Stimulated activated CD8-positive, alpha-beta memory T cell treated with anti-CD3 and anti-CD28 coated beads, Interleukin-7, amount 100 ng/mL, for 24 hours (primary cell): Measurements from ENCODE around the gene HELT.
A peak's percentile ranks its signal among the peaks of the same experiment; 100 is the strongest.

Experiments
- DNase-seq: peaks from one replicate; pipeline ENCODE4 v3.0.0-alpha.2; 2020; ENCODE audit warnings: low read depth

HELT gene

DNA sequence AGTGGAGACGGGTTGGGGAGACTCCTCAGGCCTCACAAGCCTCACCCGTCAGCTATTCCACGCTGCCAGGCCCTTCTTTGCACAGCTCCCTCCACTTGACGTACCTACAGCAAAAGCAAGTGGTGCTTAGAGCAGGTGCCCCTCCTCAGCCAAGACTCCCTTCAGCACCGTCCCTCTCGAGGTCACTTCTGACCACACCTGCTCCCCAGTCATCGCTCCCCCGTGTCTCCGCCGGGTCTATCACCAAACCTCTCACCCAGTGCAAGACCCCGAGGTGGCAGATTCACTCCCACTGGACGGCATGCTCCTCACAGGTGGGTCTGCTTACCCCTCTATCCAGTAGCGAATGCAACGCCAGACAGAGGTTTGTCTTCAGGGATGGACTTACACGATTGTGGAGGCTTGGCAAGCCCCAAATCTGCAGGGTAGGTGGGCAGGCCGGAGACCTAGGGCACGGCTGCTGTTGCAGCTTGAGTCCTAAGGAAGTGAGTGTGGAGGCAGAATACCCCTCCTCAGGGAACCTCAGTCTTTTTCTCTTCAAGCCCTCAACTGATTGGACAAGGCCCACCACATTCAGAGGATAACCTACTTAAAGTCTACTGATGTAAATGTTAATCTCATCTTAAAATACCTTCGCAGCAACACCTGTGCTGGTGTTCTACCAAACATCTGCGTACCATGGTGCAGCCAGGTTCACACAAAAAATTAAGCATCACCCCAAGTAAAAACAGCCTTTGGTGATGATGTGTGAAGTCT lies 14.5 kb upstream of the HELT start:
- no peak for DNase-seq

DNA sequence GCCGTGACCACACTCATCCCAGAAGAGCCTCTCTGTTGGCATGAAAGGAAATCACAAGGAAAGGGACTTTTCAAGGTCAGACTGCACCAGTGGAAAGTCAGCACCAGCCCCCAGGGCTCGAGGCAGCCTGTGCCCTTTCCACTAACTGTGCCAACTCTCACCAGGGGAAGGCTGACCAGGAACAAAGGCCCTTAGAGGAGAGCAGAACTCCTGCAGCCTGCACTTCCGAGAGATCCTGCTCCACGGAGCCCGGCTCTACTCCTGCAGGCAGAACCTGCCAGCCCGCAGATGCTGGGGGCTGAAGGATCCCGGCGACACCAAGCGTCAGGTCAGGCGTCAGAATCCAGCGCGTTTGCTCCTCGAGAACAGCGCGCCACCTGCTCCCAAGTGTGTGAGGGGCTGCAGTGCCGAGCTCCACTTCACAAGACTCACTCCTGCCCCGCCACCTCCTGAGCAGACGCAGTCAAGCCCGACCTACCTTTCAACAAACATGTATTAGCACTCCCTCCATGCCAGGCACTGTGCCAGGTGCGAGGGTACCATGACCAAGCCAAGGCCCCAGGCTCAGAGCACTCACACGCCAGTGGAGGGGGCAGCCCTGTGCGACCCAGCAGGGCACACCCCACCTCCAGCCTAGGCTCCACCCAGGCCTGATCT lies 13.6 kb upstream of the HELT start:
- DNase-seq, result no peak

DNA sequence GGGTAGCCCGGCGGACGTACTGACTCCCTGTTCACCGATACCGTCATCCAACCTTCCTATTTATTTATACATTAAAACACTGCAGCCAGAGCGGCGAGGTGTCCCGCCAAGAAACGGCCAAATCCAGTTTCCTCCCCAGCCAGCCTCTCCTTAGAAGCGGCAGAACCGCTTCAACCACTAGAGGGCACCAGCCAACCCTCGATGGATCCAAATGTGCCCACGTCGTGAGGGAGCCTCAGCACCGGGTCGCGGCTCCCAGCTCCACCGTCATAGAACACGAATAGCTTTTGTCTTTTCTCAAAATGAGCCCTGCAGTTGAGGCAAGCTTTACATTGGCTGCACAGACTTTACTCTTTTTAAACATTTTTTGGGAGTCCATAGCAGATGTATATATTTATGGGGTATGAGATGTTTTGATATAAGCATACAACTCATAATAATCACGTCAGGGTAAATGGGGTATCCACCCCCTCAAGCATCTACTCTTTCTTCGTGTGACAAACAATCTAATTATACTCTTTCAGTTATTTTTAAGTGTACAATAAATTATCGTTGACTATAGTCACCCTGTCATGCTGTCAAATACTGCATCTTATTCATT lies 13.0 kb upstream of the HELT start:
- DNase-seq, result peak; percentile 67

DNA sequence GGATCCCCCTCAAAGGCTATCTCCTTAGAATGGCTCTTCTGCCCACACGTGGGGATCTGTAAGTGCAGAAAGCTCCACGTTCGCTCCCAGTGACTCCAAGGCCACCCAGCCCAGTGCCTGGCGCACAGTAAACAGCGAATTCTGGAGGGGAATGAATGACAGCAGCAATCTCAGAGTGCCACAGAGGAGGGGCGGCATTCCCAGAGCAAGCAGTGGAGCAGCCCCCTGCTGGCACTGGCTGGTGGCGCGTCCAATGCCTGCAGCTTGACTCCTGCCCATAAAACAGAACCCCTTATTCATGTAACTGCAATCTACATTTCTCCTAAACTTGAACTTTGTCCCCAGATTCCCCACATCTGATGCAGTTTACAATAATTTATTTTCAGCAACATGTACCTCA lies 6.9 kb upstream of the HELT start:
- no peak for DNase-seq

DNA sequence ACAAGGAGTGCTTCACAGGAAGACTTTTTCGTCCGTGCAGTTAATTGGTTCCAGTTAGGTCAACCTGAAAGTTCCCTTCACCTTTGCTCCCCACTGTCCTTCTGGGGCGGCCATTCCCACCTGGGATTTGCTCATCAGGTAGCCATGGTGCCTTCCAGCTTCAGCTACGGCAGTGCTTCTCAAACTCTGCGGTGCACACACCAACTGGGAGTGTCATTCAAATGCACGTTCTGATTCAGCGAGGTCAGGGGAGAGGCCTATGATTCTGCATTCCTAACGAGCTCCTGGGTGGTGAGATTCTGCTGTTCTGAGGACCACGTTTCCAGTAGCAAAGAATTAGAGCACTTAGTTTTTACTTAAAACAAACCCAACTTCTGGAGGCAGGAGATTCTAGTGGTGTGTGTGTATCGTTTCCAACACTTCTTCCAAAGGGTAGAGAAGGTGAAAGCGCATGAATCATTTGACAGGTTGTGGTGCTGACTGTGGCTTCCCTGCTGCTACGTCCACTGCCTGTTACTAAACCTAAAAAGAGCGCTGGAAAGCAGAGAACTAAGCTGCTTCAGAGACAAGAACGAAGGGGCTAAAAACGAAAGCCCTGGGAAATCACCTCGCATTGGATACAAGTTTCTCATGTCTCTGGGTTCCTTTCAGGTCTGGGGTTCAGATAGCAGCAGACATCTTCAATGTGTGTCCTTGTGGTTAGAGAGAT lies 4.7 kb upstream of the HELT start:
- DNase-seq, result no peak

DNA sequence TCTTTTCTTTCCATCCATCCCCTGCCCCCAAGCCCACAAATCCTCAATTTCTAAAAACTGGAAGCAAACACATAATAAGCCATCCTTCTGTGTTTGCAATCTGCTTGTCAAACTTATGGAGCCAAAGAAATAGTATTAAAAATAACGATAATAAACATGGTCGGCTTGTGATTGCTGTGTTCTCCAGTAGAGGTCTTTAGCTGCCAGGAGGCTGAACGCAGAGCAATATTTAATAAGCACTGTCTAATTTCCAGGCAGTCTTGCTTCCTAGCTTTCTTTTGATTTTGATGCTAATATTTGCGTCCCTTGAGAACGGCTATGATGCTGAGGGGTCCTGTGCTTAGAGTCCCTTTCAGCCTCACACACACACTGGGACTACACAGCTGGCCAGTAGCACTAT lies 3.2 kb upstream of the HELT start:
- DNase-seq, result no peak

DNA sequence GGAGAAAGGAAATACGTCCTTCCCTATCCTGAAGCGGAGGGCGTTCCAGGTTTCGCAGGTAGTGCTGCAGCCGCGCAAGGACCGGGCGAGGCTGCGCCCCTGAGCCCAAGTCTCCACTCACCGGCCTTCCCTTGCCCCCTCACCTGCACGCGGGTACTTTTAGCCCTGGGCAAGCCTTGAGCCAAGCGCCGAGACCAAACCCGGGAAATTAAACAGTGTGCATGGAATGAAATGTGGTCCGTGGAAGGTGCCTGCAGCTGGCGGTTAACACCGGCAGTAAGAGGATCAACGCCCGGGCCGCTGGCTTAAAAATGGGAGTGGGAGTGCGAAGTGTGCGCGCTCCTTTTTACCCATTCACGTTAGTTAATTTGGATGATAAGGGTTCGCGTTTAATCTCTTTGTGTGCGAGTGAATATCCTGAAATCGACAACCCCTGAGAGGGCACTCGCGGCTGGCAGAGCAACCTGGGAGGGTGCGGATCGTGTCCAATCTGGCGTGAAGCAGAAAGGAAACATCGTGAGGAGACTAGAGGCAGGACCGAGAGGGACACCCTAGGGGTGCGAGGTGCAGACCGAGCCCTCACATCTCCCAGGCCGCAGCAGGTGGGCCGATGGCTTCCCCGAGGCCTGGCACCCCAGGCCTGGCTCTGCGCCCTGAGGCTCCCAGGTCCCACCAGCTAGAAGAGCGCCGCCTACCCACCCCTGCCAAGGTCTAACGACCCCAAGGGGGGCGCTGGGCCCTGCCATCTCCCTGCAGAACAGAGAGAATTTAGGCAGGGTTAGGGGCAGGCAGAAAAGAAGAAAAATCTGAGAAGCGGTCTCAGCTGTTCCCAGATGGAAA lies 2.0 kb upstream of the HELT start:
- DNase-seq, result no peak

DNA sequence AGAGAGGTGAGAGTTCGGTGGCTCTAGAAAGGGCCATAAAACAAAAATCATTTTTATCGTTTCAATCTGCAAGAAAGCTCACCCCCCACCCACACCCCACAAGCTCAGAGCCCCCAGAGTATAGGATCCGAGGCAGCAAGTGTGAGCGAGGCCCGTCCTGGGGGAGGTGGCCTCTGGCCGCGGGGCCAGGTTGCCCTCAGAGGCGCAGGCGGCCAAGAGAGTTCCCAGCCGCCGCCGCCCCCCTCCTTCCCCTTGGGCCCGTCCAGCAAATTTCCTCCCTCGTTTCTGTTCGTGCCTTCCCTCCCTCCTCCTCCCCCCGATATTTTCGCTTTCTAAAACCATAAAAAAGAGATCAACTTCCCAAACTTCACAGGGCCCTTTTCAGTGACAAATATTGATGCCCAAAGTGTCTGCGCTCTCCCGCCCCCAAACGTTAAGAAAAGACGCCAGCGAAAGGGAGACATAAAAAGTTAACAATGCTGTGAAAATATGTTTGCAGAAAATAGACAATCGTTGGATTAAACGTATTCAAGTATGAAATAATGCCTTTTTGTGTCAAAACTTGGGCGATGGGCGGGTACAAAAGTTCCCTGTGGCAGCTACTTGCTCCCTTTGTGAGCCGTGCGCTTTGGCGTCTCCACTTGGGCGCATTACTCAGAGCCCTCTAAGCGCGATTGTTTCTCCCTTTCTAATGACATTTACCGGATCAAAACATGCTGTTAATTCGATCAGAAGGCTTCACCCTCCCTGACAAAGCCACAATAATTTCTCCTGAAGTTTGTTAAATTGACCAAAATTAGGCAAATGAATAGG lies 1.1 kb upstream of the HELT start:
- DNase-seq, result no peak

DNA sequence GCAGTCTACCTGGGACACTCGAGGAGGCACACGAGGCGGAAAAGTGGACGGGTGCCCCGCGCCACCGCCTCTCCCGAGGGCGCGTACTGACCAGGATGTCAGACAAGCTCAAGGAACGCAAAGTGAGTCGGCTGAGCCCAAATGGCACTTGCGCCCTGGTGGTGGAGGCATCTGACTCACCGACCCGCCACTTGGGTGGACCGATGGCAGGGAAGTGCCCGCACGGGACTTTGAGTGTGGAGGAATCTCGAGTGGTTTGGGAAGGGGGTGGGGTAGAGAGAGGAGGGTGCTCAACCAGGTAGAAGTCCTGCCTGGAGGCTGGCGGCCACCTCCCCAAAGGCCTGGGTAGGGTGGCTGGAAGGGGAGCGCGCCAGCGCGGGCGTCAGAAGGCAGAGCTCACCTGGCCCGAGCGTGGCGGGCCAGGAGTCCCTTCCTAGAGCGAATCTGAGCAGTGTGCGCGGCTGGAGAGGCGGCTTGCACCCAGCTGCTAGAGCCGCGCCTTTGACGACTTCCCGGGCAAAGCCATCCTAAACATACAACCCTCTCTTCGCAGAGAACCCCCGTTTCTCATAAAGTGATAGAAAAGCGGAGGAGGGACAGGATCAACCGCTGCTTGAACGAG lies 655 bp downstream of the HELT start:
- DNase-seq, result no peak

DNA sequence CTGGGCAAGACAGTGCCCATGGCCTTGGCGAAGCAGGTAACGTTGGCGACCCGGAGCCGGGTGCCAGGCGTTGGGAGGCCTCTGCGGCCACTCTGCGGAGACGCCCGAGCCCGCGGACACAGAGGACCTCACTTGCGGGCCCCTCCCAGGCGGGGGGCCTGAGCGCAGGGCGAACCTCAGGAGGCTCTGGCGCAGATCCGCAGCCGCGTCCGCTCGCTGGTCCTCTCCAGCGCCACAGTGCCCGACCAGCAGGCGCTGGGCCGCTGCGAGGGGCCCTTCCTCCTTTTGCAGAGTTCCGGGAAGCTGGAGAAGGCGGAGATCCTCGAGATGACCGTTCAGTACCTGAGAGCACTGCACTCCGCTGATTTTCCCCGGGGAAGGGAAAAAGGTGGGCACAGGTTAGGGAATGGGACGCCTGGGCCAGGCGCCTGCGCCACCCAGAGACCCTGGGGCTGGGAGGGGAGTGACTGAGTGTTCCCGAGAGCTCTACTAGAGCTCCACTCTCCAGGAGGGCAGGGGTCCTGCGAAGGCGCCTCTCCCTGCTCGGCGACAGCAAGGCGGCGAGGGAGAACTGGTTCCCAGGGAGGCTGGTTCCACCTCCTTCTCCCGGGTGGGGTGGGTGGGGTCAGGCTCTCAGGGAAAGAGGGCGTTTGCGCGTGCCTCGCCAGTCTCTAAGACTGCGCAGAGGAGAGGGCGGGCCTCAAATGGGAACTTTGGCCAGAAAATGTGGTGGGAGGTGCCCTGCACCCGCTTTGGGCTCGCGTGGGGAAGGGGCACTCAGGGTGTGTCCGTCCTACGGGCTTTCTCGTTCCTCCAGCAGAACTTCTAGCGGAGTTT lies 1.4 kb downstream of the HELT start:
- no peak for DNase-seq

DNA sequence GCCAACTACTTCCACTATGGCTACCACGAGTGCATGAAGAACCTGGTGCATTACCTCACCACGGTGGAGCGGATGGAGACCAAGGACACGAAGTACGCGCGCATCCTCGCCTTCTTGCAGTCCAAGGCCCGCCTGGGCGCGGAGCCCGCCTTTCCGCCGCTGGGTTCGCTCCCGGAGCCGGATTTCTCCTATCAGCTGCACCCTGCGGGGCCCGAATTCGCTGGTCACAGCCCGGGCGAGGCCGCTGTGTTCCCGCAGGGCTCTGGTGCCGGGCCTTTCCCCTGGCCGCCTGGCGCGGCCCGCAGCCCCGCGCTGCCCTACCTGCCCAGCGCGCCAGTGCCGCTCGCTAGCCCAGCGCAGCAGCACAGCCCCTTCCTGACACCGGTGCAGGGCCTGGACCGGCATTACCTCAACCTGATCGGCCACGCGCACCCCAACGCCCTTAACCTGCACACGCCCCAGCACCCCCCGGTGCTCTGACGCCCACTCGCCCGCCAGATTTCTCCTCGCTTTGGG lies 2.1 kb downstream of the HELT start:
- no peak for DNase-seq

DNA sequence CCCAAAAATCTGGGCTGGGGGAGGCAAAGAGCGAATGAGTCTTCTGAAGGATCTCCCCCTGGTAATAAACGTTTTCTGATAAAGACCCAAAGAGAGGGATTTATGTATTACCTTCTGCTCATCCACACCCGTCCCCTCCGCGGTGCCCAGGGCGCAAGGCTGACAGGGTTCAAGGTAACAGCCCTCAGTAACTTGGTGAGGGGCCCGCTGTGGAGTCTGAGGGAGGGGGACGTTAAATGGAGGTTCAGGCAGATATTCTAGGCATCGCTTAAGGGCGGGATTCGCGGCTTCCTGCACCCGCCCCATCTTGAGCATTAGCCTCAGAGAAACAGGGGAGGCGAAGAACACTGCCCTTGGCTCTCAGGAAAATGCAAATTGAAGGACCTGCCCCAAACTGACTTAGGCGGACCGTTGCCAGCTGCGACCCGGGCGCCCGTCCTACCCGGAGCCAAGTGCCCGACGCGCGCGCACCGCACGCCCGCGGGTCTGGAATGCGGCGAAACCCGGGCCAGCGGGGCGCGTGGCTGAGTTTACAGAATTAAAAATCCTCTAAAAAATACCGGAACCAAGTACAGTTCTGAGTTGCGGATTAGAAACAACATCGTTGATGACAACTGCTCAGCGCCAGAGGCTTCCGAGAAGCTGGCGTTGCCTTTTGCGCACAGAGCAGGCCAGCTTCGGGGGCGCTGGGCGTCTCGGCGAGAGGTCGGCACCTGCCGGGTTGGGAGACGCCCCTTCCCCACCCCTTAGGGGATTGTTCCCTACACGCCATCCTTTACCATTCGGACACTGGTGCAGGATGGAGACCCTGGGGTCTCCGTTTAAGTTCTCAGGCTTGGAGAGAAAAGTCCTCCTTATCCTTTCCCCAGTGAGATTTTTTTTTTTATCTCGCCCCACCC lies 2.8 kb downstream of the HELT start:
- DNase-seq, result no peak

DNA sequence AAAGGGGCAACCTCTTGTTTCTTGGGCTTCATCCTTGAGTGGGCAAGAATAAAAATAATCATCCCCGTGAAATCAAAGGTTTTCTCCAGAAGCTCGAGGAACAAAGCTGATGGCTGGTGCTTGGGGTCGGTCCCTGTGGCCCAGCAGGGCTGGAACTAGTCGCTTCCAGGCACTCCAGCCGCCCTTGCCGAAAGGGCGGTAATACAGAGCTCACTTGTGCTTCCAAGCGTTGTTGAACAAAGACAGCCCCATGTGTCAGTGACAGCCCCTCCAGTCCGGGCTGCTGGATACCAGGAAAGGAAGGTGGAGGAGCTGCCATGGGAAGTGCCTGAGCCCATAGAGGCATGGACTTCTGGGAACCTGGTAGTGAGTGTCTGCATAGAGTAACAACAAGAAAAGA lies 5.2 kb downstream of the HELT start:
- DNase-seq, result no peak

DNA sequence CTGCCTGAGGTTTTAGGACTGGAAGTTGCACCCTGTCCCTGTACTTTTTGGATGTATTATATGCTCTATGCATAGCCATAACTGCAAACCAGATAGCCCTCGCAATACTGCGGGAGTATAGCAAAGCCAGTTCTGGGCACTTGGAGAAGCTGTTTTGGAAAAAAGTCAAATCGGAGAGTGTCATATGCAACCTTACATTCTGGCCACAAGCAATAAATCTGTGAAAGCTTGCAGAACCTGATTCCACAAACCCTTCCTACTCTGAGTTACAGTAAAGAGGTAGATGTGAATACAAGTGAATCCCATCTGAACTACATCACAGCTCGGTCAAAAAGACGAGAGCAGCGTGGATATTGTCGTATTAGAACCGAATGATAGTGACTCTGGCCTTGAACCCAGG lies 10.3 kb downstream of the HELT start:
- no peak for DNase-seq

DNA sequence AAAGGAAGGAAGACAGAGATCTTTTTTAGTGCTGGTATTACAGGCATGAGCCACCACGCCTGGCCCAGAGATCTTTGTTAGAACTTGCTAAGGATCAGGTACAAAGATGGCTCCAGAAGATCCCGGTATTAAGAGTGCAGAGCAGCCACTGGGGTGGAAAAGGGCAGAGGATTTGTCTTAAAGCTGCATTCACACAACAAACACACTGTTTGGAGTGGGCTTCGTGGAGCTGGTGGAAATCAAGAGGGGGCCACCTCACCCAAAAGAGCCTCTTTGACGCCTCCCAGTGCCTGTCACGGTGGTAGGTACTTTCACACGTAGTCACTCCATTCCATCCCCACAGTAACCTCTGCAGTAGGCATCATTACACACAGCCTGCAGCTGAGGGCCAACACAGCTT lies 13.3 kb downstream of the HELT start:
- DNase-seq, result no peak

DNA sequence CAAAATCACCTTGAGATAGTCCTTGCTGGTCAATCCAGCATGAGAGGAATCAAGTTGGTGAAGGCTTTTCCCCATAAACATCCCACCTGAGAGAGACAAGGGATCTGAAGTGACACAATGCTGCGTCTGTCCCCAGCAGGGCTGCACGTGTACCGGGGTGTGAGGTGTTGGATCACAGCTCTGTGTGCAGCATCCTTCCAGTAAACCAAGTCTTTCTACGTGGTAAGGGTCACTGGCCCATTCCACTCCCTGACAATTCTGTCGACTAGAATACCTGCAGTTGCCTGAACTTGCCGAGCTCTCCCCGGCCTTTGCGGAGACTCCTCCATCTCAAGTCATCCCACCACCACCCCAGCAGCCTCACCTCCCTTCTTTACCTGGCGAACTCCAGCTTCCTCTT lies 14.8 kb downstream of the HELT start:
- no peak for DNase-seq

DNA sequence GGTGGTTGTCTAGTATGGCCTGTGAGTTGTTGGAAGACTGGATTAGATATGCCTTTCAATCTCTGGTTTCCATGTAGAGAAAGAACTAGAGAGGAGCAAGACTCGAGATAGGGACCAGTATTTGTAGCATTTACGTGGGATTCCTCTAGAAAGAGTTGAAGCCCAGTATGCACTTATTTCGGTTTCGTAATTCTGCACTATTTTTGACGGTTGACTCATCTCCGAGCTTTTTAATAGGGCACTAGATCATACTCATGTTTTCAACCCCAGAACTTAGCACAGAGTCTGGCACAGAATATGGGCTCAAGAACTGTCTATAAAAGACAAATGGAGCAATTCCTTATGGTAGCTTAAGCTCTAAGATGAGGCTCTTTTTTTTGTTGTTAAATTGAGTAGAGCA lies 15.7 kb downstream of the HELT start:
- DNase-seq, result no peak

DNA sequence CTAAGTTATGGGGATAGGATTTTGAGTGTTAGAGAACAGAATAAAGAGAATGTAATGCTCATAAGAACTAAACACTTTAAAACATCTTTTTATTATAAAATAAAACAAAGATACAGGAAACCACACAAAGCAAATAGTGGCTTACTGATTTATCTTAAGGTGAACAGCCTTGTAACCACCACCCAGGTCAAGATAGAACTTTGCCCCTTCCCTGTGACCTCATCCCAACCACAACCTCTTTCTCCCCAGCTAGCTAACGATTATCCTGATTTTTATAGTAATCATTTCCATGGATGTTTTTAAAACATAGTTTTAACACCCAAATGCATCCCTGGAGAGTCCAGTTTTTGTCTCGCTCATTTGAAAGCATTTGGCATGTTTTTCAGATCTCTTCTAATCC lies 17.0 kb downstream of the HELT start:
- DNase-seq, result no peak

DNA sequence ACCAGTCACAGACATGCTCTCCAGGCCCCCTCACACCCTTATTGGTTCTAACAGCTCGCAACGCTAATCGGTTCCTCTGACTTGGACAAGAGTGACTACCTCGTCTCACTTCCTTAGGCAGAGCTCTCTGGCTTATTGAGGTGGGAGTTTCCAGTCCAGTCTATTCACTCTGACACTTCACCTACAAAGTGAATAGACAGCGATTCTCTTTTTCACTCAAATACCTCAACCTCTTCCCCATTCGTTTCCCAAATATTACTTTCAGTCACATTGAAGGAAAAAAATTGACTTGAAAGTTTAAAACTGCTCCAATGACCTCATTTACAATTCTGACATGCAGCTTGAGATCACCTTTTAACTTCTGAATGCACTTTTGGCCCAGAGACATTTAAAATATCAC lies 17.7 kb downstream of the HELT start:
- DNase-seq, result no peak
